A673 (cell line): ENCODE results near the gene AURKAIP1.

ENCODE experiments used
- CTCF ChIP-seq: fragments of 300-800, 200-600 bp; sonication (generic); conservative IDR thresholded peaks from 2 replicates; pipeline ENCODE4 v1.5.1; 2017; ENCODE audit warnings: low read depth, mild to moderate bottlenecking, antibody characterized with exemption, low read length, moderate library complexity, mixed read lengths
- EZH2 ChIP-seq: fragments of 200-600 bp; sonication (generic); IDR thresholded peaks from 2 replicates; pipeline ENCODE4 v1.6.1; 2017; ENCODE audit warnings: borderline replicate concordance, low read depth, mild to moderate bottlenecking, mixed read lengths, antibody characterized with exemption, low read length; ENCODE audit not compliant: poor library complexity, severe bottlenecking

- no peak for TF ChIP-seq EZH2
- no peak for TF ChIP-seq CTCF
These were observed 26.5 kb upstream of the AURKAIP1 start for GRCh38 chr1:1401457-1402010.
